Panc1 (cell line): Measurements from ENCODE around the gene POLD2.

Experiments used
- CTCF ChIP-seq: fragments of 450-650 bp; IDR thresholded peaks from 2 replicates; pipeline ENCODE4 v1.5.1; 2017; ENCODE audit warnings: mild to moderate bottlenecking
- POLR2AphosphoS5 ChIP-seq: IDR thresholded peaks from 2 replicates; pipeline ENCODE4 v1.6.1; 2012; ENCODE audit warnings: mild to moderate bottlenecking, low read depth, low read length, moderate library complexity
- REST ChIP-seq, 2 experiments: IDR thresholded peaks; 2 replicates each; pipeline ENCODE4 v1.6.1; 2011 to 2012; ENCODE audit warnings: low read depth in 2 of 2, control low read depth in 1 of 2, low read length in 1 of 2, mild to moderate bottlenecking in 1 of 2, moderate library complexity in 1 of 2; ENCODE audit not compliant: insufficient read depth in 1 of 2
- SIN3A ChIP-seq: IDR thresholded peaks from 2 replicates; pipeline ENCODE4 v1.6.1; 2012; ENCODE audit warnings: low read depth, mild to moderate bottlenecking, low read length, moderate library complexity, borderline replicate concordance; ENCODE audit not compliant: insufficient read depth
- TCF7L2 ChIP-seq: IDR thresholded peaks from 2 replicates; pipeline ENCODE4 v1.6.1; 2011; ENCODE audit warnings: mild to moderate bottlenecking, low read depth, low read length, inconsistent platforms

DNA sequence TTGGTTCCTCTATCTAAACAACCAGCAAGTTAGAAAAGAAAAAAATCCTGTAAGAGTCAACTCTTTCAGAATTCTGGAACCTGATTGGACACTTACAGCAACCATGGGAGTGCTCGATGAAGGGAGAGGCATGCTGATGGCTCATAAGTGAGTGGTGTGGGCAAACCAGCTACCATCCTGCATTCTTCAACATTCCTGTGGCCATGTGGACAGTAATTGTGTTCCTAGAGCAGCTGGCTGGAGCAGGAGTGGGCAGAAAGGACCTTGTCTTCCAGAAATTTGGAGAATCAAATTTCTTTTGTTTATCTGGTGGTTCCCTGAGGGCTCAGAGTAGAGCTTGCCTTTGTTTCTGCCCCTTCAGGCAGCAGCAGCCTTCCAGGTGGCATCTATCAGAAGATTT lies 40.2 kb upstream of the POLD2 start:
- TF ChIP-seq CTCF, result no peak
- no peak for TF ChIP-seq REST (IDR thresholded peaks at IDR 0.05; ENCODE audit: insufficient read depth in 1 of 2, low read depth in 2 of 2, low read length in 1 of 2)
- no peak for TF ChIP-seq SIN3A
- no peak for TF ChIP-seq POLR2AphosphoS5
- TF ChIP-seq TCF7L2, result no peak
